Bronchial epithelial cell (primary cell): ENCODE results near the gene UBXN1. TPM values are rescaled to one million over a fixed set of nuclear protein-coding genes. Genes with fewer than 3 reads are reported as not detected.
A peak's percentile ranks its signal among the peaks of the same experiment; 100 is the strongest.
"Not testable (repeated sequence)": the region's sequence is repeated elsewhere in the genome, so short reads cannot be mapped to it uniquely, and the experiment has no call there.

Source experiments
- DNase-seq: peaks from one replicate; pipeline ENCODE4 v3.0.0-alpha.2; 2010; ENCODE audit warnings: low read depth
- FAIRE-seq: peaks from 2 replicates; lab custom pipeline; 2011; peaks lifted over from hg19 to GRCh38; lab: Jason Lieb, UNC
- H3K27me3 ChIP-seq: 2 replicates; pipeline ENCODE4 v1.5.1; 2011; ENCODE audit warnings: low read length; ENCODE audit not compliant: control insufficient read depth, insufficient read depth
- H3K36me3 ChIP-seq: 2 replicates; pipeline ENCODE4 v1.5.1; 2011; ENCODE audit warnings: low read length; ENCODE audit not compliant: control insufficient read depth, insufficient read depth
- H3K4me3 ChIP-seq: 2 replicates; pipeline ENCODE4 v1.5.1; 2011; ENCODE audit warnings: mild to moderate bottlenecking, low read depth, low read length, control low read depth
- total RNA-seq: library from RNA; depleted of rRNA; stranded (reverse); fragments of >200 nt; gene quantifications from 2 replicates; pipeline ENCODE4 v1.2.1, GENCODE V29; 2014
- TF ChIP-seq, protein P1 (sequence below): IDR thresholded peaks from 2 replicates; pipeline ENCODE4 v1.5.1; 2011; ENCODE audit warnings: mild to moderate bottlenecking, moderate library complexity, low read length, control low read depth, inconsistent platforms; ENCODE audit not compliant: insufficient read depth, severe bottlenecking

Gene UBXN1
- total RNA-seq, 1 donor from 2014 or later = 176 TPM

GRCh38 chr11:62707277-62707861, 28.5 kb upstream of the UBXN1 start, which contains the start of the genes BSCL2 and GNG3:
Gene BSCL2, minus strand, starts transcription at chr11:62707424. Its CDS starts 229 bp downstream, at chr11:62707195.
Gene GNG3, plus strand, starts transcription at chr11:62707676. Its CDS starts 620 bp downstream, at chr11:62708296.
- Histone ChIP-seq H3K36me3 (peaks cover 7% of the 10 kb centered on the region), H3K4me3 (peak within 1 kb of the TSS; percentile 60), H3K27me3 (no peaks in the 10 kb centered on the region)
- TF ChIP-seq, protein P1, sequence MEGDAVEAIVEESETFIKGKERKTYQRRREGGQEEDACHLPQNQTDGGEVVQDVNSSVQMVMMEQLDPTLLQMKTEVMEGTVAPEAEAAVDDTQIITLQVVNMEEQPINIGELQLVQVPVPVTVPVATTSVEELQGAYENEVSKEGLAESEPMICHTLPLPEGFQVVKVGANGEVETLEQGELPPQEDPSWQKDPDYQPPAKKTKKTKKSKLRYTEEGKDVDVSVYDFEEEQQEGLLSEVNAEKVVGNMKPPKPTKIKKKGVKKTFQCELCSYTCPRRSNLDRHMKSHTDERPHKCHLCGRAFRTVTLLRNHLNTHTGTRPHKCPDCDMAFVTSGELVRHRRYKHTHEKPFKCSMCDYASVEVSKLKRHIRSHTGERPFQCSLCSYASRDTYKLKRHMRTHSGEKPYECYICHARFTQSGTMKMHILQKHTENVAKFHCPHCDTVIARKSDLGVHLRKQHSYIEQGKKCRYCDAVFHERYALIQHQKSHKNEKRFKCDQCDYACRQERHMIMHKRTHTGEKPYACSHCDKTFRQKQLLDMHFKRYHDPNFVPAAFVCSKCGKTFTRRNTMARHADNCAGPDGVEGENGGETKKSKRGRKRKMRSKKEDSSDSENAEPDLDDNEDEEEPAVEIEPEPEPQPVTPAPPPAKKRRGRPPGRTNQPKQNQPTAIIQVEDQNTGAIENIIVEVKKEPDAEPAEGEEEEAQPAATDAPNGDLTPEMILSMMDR = no peak
- FAIRE-seq (no peak), DNase-seq (no peak)

- FAIRE-seq = no peak
- TF ChIP-seq, protein P1 = no peak
- H3K4me3 ChIP-seq = no peak overlapping the region
These were observed 28.0 kb upstream of the UBXN1 start for GRCh38 chr11:62706850-62707247.

DNA sequence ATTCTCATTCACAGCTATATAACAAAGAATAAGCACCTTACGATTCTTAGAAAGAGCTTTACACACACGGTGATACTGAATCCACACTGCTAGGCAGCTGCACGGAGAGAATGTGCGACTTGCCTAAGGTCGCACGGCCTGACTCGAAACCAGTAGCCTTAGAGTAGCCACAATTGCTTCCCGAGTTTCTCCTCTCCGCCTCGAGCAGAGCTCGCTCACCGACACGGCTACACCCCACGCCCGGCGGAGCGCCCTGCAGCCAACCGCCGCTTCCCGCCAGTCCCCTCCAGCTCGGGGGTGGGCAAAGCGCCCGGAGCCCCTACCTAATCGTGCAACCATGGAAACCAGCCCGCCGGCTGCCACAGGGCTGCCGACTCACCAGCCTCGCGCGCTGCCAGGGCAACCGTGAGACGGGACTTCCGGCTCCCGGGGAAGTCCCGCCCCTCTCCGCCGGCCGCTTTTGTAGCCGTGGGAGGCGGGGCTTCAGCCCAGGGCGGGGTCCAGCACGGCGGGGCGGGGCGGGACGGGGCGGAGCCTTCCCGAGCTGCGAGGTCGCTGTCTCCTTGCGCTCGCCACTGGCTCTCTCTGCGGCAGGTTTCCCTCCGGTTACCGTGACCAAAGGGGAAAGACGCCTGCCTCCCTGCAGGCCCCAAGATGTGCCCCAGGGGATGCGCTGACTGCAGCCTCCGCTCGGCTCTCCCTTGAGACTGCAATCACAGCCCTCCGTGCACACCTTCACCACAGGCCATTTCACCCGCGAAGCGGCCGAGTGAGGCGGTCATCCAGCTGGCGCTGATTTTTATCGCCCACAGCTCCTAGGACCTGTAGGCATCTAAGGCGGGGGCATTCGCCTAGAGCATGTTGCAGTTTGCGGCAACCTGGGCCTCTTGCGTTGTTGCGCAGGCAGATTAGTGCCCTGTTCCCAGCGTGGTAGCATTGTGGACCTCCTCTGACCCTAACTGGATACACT, 27.3 kb upstream of the UBXN1 start:
- TF ChIP-seq, protein P1 = no peak
- Histone ChIP-seq H3K27me3 (no peaks in the 10 kb centered on the region), H3K36me3 (peaks cover 4% of the 10 kb centered on the region), H3K4me3 (peak overlapping the region; percentile 60)
- no peak for FAIRE-seq
- peak; percentile 76 for DNase-seq

More at GRCh38 chr11:62706850-62707247, 28.0 kb upstream of the UBXN1 start:
- DNase-seq = no peak
- no peaks in the 10 kb centered on the region for H3K27me3 ChIP-seq
- peaks cover 5% of the 10 kb centered on the region for H3K36me3 ChIP-seq

DNA sequence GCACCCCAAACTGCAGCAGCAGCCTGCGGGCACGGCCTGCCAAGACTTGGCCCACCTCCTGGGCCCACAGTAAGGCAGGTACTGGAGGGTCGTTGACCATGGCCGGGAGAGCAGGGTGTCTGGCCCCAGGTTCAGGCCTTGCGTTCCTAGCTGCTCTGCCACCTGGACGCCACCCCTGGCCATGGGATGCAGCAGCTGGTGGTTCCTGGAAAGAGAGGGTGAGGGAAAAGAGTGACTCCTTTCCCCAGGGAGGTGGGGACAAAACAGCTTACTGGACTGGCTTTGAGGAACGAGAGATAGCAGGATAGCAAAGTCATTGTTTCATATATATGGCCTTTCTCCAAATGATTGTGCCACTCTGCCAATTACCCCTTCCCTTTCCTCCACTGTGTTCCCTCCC, 26.5 kb upstream of the UBXN1 start:
- TF ChIP-seq, protein P1 = no peak
- H3K4me3 ChIP-seq = peak overlapping the region; percentile 60
- peaks cover 2% of the 10 kb centered on the region for H3K36me3 ChIP-seq
- H3K27me3 ChIP-seq = no peaks in the 10 kb centered on the region
- DNase-seq (no peak), FAIRE-seq (no peak)

- H3K36me3 ChIP-seq, H3K27me3 ChIP-seq, H3K4me3 ChIP-seq, DNase-seq, FAIRE-seq: not testable (repeated sequence)
These were observed 25.0 kb upstream of the UBXN1 start for GRCh38 chr11:62703921-62704320.

GRCh38 chr11:62702246-62702645, 23.4 kb upstream of the UBXN1 start:
- Histone ChIP-seq H3K4me3 (no peak overlapping the region), H3K27me3 (no peaks in the 10 kb centered on the region), H3K36me3 (no peaks in the 10 kb centered on the region)
- no peak for FAIRE-seq
- TF ChIP-seq, protein P1 = no peak
- peak; percentile 49 for DNase-seq
